Activated CD8-positive, alpha-beta memory T cell treated with anti-CD3 and anti-CD28 coated beads, Interleukin-2, amount 50 U/mL, for 1 hour (primary cell): ENCODE measurements around the gene KCP.

Source experiments
- DNase-seq: peaks from one replicate; pipeline ENCODE4 v3.0.0-alpha.2; 2020; ENCODE audit errors: extremely low read depth

KCP gene

GRCh38 chr7:128874140-128875031 lies 36.1 kb downstream of the KCP start:
- DNase-seq = no peak

DNA sequence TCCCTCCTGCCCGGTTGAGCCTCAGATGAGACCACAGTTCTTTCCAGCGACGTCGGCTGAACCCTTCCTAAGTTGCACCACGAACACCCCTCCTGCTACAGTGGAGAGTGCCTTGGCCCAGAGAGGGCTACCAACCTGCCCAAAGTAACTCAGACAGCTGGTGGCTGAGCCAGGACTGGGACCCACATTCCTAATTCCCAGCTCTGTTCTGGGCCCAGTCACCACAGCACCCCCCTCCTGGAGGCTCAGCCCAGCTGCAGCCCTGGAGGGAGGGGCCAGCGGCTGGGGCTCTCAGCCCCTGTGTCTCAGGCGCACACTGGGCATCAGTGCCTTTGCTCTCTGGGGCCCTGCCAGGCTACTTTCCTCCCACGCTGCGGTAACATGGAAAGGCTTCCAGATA lies 37.3 kb downstream of the KCP start:
- no peak for DNase-seq

DNA sequence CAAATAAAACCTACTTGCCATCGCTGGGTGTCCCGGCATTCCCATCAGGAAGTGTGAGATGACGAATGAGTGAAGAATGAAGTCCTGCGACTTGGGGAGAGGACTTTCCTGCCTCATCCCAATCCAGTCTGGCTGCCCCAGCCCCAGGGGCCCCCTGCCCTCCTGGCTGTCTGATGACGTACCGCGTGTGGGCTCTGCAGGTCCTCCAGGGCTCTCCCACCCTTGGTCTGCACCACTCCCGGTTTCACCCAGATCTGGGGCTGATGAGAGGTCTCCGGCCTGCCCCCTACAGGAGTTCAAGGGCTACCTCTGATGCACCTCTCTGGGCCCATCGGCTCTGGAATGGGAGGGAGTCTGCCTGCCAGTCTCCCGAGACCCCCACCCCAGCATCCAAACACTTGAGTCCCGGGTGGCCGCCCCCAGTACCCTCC lies 38.1 kb downstream of the KCP start:
- DNase-seq = no peak

GRCh38 chr7:128871050-128871449 lies 39.5 kb downstream of the KCP start:
- DNase-seq = no peak

GRCh38 chr7:128869944-128870285 lies 40.6 kb downstream of the KCP start:
- no peak for DNase-seq

DNA sequence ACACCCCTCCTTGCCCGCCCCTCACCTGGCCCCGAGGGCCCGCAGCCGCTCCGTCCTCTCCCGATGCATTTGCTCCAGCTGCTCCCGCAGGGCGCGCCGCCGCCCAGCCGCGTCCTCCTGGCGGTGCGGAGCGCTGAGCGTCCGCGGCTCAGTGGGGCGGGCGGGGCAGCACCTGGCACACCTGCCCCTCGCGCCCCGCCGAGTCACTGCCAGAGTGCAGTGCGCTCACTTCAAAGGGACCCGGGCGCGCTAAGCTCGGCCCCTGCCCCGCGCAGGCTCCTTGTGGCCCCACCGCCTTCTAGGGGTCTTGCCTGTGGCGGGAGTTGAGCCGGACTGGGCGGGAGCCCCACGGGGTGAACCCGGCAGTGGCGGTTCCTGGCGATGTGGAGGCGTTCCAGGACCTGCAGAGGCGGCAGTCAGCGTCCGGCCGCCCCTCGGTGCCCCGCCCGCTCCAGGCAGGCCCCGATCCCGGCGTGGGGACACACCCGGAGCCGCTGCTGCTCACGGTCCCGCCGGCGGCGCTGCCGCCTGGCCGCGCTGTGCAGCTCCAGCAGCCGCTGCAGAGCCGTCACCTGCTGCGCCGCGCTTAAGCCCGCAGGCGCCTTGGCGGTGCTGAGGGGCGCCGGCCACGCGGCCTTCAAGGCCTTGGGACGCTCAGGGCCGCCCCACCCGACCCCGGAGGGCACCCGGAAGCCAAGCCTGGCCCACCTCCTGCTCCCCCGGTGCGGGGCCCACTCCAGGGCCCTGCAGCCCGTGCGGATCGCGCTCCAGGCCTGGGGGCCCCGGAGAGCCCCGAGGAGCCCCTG lies 41.2 kb downstream of the KCP start:
- no peak for DNase-seq

DNA sequence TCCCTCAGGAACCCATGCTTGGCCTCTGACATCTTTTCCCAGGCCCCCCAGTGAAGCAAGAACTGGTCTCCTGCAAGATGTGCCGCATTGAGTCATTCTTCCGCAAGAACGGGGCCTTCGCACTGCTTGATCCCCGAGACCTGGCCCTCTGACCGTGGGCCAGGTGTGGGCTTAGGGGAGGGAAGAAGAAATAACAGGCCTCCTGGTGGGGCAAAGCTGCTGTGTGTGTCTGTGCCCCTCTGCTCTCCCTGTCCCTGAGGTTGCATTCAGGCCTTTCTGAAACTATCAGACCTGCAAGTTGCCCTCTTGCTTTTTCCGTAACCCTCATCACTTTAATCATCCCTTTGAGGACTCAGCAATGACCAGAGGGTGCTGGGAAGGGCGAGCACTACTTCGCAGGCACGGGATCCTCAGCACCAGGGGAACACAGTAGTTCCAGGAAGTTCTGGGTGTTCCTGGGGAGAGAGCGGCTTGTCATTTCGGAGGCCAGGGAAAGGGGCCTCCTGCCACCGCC lies 41.8 kb downstream of the KCP start:
- no peak for DNase-seq

DNA sequence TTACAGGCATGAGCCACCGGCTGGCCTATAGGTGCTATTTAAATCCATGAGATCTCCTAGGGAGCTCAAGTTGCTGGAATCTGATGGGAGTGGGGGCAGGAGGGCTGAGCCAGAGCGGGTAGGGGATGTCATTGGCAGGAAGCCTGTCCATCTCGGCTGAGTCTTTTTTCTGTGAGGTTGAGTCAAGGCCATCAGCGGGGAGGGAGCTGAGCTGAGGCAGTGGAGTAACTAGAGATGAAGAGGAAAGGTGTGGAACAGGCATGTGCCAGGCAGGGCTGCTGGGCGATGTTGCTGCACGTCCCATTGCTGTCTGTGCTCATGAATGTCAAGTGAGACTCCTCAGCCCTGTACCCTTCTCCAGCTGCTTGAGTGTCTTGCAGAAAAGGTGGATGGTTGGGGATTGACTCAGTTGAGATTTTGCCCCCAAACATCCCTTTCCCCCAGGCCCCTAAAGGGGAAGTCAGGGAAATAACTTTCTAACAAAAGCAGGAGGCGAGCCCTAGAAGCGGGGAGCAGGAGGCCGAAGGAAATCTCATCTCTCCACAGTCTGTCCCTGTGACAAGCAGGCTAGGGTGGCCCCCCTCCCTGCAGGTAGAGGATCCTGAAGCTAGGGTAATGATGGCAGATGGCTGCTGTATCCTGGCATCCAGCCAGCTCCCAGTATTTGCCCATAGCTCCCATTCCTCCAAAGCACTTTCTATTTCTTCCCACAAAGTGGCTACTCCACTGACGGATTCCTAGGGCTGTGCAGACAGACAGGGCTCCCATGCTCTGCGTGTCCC lies 42.5 kb downstream of the KCP start:
- DNase-seq = no peak

- no peak for DNase-seq
Observed at GRCh38 chr7:128867241-128867640, 43.3 kb downstream of the KCP start.

DNA sequence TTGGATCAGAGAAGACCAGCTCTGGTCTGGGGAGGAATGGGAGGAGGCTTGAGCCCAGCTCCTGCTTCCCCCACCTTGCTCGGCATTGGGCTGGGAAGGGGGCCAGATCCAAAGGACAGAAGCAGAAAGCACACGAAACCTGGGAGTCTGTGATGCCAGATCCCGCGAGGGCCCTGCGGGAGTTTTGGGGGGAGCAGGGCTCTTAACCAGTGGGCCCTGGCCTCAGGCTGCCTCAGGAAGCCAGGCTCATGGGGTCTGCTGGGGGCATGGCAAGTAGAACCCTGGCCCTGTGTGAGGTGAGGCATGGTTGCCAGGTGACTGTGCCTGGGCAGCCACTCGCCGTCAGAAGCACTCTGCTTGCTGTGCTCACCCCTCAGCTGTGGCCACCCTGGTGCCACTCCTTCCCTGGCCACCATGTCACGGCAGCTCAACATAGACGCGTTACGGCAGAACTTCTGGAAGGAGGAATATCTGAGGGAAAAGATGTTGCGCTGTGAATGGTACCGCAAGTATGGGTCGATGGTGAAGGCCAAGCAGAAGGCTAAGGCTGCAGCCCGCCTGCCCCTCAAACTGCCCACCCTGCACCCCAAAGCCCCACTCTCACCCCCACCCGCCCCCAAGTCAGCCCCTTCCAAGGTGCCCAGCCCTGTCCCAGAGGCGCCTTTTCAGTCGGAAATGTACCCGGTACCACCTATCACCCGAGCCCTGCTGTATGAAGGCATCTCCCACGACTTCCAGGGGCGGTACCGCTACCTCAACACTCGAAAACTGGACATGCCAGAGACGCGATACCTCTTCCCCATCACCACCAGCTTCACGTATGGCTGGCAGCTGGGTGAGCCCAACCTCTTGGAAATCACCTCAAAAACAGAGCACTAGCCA lies 44.3 kb downstream of the KCP start:
- DNase-seq = no peak

GRCh38 chr7:128865303-128865702 lies 45.2 kb downstream of the KCP start:
- DNase-seq = no peak

- DNase-seq = no peak
Observed at GRCh38 chr7:128863433-128863989, 47.0 kb downstream of the KCP start.

DNA sequence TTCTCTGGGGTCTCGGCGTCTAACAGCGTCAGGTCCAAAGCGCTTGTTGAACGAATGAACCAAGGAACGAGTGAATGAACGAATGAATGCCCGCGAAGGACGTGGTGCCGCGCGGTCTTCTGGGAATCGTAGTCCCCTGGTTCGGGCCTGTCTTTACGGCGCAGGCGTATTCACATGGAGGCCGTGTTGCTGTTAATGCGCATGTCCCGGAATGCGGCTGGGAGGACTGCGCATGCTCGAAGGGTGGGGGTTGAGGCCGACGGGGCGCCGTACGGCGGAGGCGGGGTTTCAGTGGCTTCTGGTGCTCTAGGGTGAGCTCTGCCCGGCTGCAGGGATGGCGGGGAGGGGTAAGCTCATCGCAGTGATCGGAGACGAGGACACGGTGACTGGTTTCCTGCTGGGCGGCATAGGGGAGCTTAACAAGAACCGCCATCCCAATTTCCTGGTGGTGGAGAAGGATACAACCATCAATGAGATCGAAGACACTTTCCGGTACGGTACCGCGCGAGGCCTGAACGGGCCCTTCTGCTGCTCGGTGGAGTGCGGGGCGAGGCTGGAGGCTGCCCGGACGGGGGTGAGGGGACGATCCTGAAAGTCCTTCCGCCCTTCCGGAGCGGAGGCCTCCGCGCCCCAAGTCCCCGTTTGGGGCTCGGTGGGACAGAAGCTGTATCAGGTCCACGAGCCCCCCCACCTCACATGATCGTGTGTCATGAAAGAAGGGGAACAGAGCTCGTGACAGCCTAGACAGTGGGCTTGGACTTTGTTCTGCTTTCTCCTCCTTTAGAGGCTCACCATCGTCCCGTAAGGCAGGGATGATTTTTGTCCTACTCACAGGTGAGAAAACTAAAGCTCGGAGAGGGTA lies 47.7 kb downstream of the KCP start, which contains the start of gene ATP6V1F:
Gene ATP6V1F, plus strand, starts transcription at position 286 of the 862 bp plus-strand sequence. Its CDS starts 49 bp downstream, at position 335.
- peak; percentile 93 for DNase-seq

DNA sequence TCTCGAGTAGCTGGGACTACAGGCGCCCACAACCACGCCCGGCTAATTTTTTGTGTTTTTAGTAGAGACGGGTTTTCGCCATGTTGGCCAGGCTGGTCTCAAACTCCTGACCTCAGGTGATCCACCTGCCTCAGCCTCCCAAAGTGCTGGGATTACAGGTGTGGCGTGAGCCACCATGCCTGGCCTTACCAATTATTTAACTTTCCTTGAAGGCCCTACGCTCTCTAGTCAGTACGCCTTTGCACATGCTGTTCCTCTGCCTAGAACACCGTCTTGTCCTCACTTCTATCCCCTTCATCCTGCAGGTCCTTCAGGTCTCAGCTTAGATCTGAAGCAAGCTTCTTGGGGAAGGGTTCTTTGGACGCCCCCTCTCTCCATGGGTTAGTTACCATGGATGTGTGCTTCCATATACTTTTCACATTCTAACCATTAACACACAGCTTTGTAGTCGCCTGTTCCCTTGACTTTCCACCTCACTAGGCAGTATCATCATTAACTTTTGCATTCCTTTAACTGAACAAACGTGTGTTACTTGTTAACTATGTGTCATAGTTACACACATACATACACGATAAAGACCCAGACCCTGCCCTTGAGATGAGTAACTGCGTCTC lies 48.4 kb downstream of the KCP start:
- no peak for DNase-seq

GRCh38 chr7:128860158-128861073 lies 50.1 kb downstream of the KCP start:
- DNase-seq = no peak

- DNase-seq = no peak
Observed at GRCh38 chr7:128859232-128860157, 51.0 kb downstream of the KCP start.
